Sigmoid colon (tissue), 4 donors: ENCODE measurements around the gene PDE2A.

Experiments
- POLR2AphosphoS5 ChIP-seq, 4 donors: sonication (generic); formaldehyde crosslinking; IDR thresholded peaks; one replicate each; pipeline ENCODE4 v1.6.1; 2017; ENCODE audit warnings: antibody characterized with exemption in 4 of 4
- TF ChIP-seq, protein P1 (sequence below), 4 experiments: fragments of 450-650 bp in 3 of 4; fragments of 200-600 bp in 1 of 4; IDR thresholded peaks; one replicate each; pipeline ENCODE4 v1.5.1; 2016 to 2019; ENCODE audit warnings: antibody characterized with exemption in 4 of 4, mild to moderate bottlenecking in 3 of 4, moderate library complexity in 2 of 4

DNA sequence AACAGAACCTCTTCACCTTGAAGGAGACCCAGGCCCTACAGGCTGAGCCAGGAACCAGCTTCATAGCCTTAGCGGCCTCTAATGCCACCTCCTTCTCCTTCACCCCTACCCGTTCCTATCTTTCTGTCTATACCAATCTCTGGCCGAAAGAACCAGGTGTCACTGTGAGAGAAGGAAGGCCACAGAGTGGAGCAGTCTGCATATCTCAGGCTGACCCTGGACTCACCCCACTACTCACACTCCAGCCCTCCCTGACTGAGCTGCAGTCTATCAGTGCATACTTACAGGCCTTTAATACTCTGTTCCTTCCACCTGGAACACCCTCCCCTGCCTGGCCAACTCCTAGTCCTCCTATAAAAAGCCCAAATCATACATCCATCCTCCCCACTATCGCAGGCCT is 45.3 kb upstream of the PDE2A start:
- TF ChIP-seq, protein P1, sequence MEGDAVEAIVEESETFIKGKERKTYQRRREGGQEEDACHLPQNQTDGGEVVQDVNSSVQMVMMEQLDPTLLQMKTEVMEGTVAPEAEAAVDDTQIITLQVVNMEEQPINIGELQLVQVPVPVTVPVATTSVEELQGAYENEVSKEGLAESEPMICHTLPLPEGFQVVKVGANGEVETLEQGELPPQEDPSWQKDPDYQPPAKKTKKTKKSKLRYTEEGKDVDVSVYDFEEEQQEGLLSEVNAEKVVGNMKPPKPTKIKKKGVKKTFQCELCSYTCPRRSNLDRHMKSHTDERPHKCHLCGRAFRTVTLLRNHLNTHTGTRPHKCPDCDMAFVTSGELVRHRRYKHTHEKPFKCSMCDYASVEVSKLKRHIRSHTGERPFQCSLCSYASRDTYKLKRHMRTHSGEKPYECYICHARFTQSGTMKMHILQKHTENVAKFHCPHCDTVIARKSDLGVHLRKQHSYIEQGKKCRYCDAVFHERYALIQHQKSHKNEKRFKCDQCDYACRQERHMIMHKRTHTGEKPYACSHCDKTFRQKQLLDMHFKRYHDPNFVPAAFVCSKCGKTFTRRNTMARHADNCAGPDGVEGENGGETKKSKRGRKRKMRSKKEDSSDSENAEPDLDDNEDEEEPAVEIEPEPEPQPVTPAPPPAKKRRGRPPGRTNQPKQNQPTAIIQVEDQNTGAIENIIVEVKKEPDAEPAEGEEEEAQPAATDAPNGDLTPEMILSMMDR (IDR thresholded peaks at IDR 0.05): no peak
- no peak for TF ChIP-seq POLR2AphosphoS5 (IDR thresholded peaks at IDR 0.05)
